Esophagus muscularis mucosa (tissue), 4 donors: ENCODE results near the gene C1orf21. TPM values are rescaled to one million over a fixed set of nuclear protein-coding genes. Genes with fewer than 3 reads are reported as not detected.
A peak's percentile ranks its signal among the peaks of the same experiment; 100 is the strongest.

ENCODE experiments used
- DNase-seq: peaks from one replicate; pipeline ENCODE4 v3.0.0-alpha.2; 2017; ENCODE audit errors: extremely low spot score
- H3K27ac ChIP-seq, 4 donors: fragments of 200-600 bp; sonication (generic); replicated peaks in 1 of 4; 1 replicate in 3 of 4; 2 replicates in 1 of 4; pipeline ENCODE4 v1.5.1; 2016 to 2019; ENCODE audit warnings: mild to moderate bottlenecking in 1 of 4
- H3K27me3 ChIP-seq, 4 donors: fragments of 200-600 bp; sonication (generic); one replicate each; pipeline versions ENCODE4 v1.5.1 to v1.6.0; 2016 to 2019
- H3K36me3 ChIP-seq, 4 donors: fragments of 200-600 bp; sonication (generic); one replicate each; pipeline ENCODE4 v1.5.1; 2016 to 2019
- H3K4me1 ChIP-seq, 4 donors: fragments of 200-600 bp; sonication (generic); one replicate each; pipeline ENCODE4 v1.5.1; 2016 to 2019
- H3K4me3 ChIP-seq, 4 donors: fragments of 200-600 bp; sonication (generic); 1 replicate in 2 of 4; 2 replicates in 2 of 4; pipeline ENCODE4 v1.5.1; 2016 to 2019; ENCODE audit warnings: mild to moderate bottlenecking in 4 of 4, moderate library complexity in 1 of 4
- H3K9me3 ChIP-seq, 4 donors: fragments of 200-600 bp; sonication (generic); 1 replicate in 3 of 4; 2 replicates in 1 of 4; pipeline ENCODE4 v1.5.1; 2016 to 2019
- EP300 ChIP-seq: sonication (generic); formaldehyde crosslinking; IDR thresholded peaks from one replicate; pipeline ENCODE4 v1.6.1; 2017; ENCODE audit warnings: antibody characterized with exemption
- POLR2A ChIP-seq: fragments of 450-650 bp; IDR thresholded peaks from one replicate; pipeline ENCODE4 v1.6.1; 2017; ENCODE audit warnings: antibody characterized with exemption, moderate library complexity, mild to moderate bottlenecking, low read depth
- POLR2AphosphoS5 ChIP-seq, 2 donors: sonication (generic); formaldehyde crosslinking; IDR thresholded peaks; one replicate each; pipeline ENCODE4 v1.6.1; 2017; ENCODE audit warnings: antibody characterized with exemption in 2 of 2
- WGBS: methylation state at CpG from one replicate; pipeline ENCODE4 v1.1.5; 2018; 5-methylcytosine and 5-hydroxymethylcytosine counted together
- intact Hi-C: fragments of 100-400 bp; cut with DNase I; formaldehyde crosslinking; loops from one replicate; pipeline ENCODE4 v1.15.1; 2023
- total RNA-seq, 4 donors: library from RNA; depleted of rRNA; stranded (reverse); fragments of >200 nt; gene quantifications; one replicate each; pipeline versions ENCODE4 v1.1.0 to v1.2.1, GENCODE V29; 2016
- TF ChIP-seq, protein P1 (sequence below), 3 experiments: fragments of 200-600 bp in 2 of 3; fragments of 450-650 bp in 1 of 3; sonication (generic) in 2 of 3; IDR thresholded peaks; one replicate each; pipeline ENCODE4 v1.5.1; 2017 to 2019; ENCODE audit warnings: antibody characterized with exemption in 3 of 3, mild to moderate bottlenecking in 2 of 3, moderate library complexity in 1 of 3

Gene C1orf21
- total RNA-seq, 4 donors from 2014 or later: 39.5 to 91.7 (median 58.8) TPM

DNA sequence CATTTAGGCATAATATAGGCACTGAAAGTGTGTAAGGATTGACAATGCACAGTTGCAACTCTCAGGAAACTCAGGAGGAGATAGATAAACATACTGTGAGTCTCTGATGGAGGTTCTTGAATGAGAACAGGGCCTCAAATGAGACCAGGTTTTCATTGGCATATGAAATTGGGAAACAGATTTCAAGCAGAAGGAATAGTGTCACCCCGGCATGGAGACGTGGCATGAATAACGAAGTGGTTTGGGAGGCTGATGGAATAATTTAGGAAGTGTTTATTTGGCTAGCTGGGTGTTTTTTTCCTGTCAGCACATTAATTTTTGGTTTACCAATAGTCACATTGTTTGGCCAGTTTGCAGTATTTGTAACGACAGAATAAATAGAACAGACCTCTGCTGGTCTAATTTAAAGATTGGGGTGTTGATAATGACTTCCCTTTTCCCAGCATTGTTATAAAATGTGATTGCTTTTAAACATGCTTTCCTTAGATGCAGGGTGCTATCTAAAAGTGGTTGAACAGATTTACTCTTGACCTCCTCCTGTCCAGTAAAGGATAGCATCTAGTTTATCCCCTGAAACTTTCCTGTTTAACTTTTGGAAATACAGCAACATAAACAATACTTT, 132.0 kb downstream of the C1orf21 start:
- intact Hi-C loops: no loop called here
- Histone ChIP-seq H3K9me3 (no peaks in the 10 kb centered on the region), H3K4me3 (no peak overlapping the region), H3K4me1 (peaks cover 12 to 41% (median 28%) of the 10 kb centered on the region in 4 donors), H3K27ac (peak overlapping the region in 2 of 4 donors; percentile 12 to 30), H3K36me3 (peaks cover 0 to 5% (median 0%) of the 10 kb centered on the region in 4 donors), H3K27me3 (no peaks in the 10 kb centered on the region)
- DNase-seq: no peak
- no peak for TF ChIP-seq EP300
- no peak for TF ChIP-seq POLR2AphosphoS5 (IDR thresholded peaks at IDR 0.05)
- 83% methylated on average over 4 of the region's 4 CpGs for WGBS

DNA sequence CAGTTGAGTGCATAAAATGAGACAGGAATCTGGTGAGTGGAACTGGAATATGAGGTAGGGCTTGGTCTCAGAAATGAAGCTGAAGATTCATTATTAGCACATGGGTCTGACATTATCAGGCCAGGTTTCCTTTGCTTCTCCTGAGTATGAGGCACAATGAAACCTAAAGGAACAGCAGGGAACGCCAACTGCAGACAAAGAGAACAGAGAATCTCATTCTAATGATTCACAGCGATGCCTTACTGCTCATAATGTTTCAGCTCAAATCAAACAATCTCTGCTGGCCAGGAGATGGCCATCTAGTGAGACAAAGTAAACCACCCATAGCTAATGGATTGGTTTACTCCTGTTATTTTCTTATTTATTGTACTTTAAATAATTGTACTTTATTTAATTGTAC, 133.5 kb downstream of the C1orf21 start:
- Histone ChIP-seq H3K9me3 (no peaks in the 10 kb centered on the region), H3K27ac (no peak overlapping the region), H3K36me3 (peaks cover 0 to 5% (median 0%) of the 10 kb centered on the region in 4 donors), H3K27me3 (no peaks in the 10 kb centered on the region), H3K4me3 (no peak overlapping the region), H3K4me1 (peaks cover 5 to 31% (median 18%) of the 10 kb centered on the region in 4 donors)
- intact Hi-C loops: no loop called here
- WGBS: 86% methylated on average over 2 of the region's 2 CpGs
- no peak for DNase-seq
- TF ChIP-seq POLR2A (no peak), POLR2AphosphoS5 (IDR thresholded peaks at IDR 0.05) (no peak), EP300 (no peak)
- TF ChIP-seq, protein P1, sequence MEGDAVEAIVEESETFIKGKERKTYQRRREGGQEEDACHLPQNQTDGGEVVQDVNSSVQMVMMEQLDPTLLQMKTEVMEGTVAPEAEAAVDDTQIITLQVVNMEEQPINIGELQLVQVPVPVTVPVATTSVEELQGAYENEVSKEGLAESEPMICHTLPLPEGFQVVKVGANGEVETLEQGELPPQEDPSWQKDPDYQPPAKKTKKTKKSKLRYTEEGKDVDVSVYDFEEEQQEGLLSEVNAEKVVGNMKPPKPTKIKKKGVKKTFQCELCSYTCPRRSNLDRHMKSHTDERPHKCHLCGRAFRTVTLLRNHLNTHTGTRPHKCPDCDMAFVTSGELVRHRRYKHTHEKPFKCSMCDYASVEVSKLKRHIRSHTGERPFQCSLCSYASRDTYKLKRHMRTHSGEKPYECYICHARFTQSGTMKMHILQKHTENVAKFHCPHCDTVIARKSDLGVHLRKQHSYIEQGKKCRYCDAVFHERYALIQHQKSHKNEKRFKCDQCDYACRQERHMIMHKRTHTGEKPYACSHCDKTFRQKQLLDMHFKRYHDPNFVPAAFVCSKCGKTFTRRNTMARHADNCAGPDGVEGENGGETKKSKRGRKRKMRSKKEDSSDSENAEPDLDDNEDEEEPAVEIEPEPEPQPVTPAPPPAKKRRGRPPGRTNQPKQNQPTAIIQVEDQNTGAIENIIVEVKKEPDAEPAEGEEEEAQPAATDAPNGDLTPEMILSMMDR (IDR thresholded peaks at IDR 0.05): no peak

DNA sequence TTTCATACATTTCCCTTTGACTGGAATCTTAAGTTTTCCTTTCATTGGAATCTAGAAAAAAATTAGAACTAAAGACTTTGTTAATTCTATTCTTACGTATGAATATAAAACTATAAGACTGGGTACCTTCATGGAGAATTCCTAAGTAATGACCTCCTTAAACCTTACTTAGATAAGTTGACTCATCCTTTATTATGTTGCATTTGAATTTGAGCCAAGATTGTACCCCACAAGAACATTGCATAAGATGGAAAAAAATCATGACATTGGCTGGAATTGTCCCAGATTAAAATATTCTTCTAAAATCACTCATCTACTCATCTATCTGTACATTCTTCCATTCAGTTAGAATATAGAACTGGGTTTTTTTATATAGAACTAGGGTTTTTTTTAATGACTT, 137.4 kb downstream of the C1orf21 start:
- H3K36me3 ChIP-seq: no peaks in the 10 kb centered on the region
- no peak overlapping the region for H3K27ac ChIP-seq
- TF ChIP-seq EP300: no peak
- H3K4me3 ChIP-seq: no peak overlapping the region
- no peaks in the 10 kb centered on the region for H3K9me3 ChIP-seq
- peaks cover 0 to 16% (median 7%) of the 10 kb centered on the region in 4 donors for H3K4me1 ChIP-seq
- 93% methylated on average over 1 of the region's 1 CpG for WGBS
- H3K27me3 ChIP-seq: no peaks in the 10 kb centered on the region
- no peak for DNase-seq
- intact Hi-C loops: no loop called here

DNA sequence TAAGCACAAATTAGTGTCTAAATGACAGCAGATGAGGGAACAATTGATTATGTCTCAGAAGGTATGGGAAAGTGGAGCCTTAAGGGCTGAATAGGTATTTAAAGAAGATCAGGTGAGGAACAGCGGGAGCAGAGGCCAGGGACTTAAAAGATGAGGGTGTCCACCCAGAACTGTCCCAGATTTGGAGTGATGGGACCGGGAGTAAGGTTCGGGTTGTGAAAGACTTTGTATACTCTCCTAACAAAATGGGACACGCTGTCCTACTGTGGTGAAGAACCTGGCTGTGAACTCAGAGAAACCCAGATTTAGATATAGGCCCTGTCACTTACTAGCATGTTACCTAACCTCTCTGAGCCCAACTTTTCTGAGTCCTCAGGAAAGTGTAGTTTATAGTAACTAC, 140.6 kb downstream of the C1orf21 start:
- TF ChIP-seq, protein P1 (IDR thresholded peaks at IDR 0.05): no peak
- TF ChIP-seq POLR2A: no peak
- TF ChIP-seq EP300: no peak
- TF ChIP-seq POLR2AphosphoS5 (IDR thresholded peaks at IDR 0.05): no peak
- no peaks in the 10 kb centered on the region for H3K9me3 ChIP-seq
- no peaks in the 10 kb centered on the region for H3K27me3 ChIP-seq
- no peaks in the 10 kb centered on the region for H3K36me3 ChIP-seq
- no peak overlapping the region for H3K4me3 ChIP-seq
- WGBS: 90% methylated on average over 4 of the region's 4 CpGs
- H3K27ac ChIP-seq: no peak overlapping the region
- peaks cover 0 to 16% (median 10%) of the 10 kb centered on the region in 4 donors for H3K4me1 ChIP-seq
- no peak for DNase-seq
- intact Hi-C loops: no loop called here

DNA sequence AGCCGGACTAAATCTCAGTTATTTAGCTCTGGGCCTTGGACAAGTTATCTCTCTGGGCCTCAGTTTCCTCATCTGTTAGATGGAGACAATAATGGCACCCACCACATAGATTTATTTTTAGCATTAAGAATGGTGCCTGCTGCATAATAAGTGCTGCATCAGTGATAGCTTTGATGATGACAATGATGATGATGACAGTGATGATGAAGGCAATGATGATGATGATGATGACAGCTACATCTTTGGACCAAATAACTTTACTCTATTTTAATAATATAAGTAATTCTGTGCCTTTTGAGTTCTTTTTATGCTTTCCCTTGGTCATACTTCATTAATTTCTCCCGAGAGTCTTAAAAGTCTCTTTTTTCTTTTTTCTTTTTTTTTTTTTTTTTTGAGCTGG, 143.4 kb downstream of the C1orf21 start:
- H3K4me3 ChIP-seq: no peak overlapping the region
- intact Hi-C loops: no loop called here
- H3K4me1 ChIP-seq: peaks cover 5 to 41% (median 31%) of the 10 kb centered on the region in 4 donors
- H3K27ac ChIP-seq: no peak overlapping the region
- no peak for DNase-seq
- TF ChIP-seq EP300: no peak
- TF ChIP-seq POLR2A: no peak
- TF ChIP-seq, protein P1 (IDR thresholded peaks at IDR 0.05): no peak
- no peaks in the 10 kb centered on the region for H3K36me3 ChIP-seq
- WGBS: 92% methylated on average over 2 of the region's 2 CpGs
- no peaks in the 10 kb centered on the region for H3K9me3 ChIP-seq
- H3K27me3 ChIP-seq: no peaks in the 10 kb centered on the region

DNA sequence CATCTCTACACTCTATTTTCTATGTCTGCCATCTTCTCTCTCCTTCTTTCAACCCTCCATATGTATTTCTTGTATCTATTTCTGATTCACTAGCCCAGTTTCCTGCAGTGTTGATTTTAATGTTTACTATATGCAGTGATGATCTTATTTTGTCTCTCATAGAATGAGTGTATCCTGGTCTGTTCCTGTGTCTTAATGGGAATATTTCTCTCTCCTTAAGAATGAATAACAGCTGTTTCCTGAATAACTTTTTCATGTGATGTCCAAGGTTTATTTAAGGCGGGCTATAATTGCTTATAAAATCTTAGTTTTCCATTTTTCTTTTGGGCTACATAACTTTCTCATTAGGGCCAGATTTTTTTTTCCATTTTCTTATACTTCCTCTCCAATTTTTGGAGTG, 144.5 kb downstream of the C1orf21 start:
- peak overlapping the region in 1 of 4 donors; percentile 42 for H3K27ac ChIP-seq
- 76% methylated on average over 1 of the region's 1 CpG for WGBS
- intact Hi-C loops: no loop called here

More for the DNA sequence above, 144.5 kb downstream of the C1orf21 start:
- H3K27me3 ChIP-seq: no peaks in the 10 kb centered on the region
- DNase-seq: no peak
- H3K36me3 ChIP-seq: no peaks in the 10 kb centered on the region
- TF ChIP-seq POLR2AphosphoS5 (IDR thresholded peaks at IDR 0.05) (no peak), EP300 (no peak), POLR2A (no peak)
- TF ChIP-seq, protein P1 (IDR thresholded peaks at IDR 0.05): no peak
- peaks cover 5 to 52% (median 39%) of the 10 kb centered on the region in 4 donors for H3K4me1 ChIP-seq
- peaks cover 0 to 4% (median 0%) of the 10 kb centered on the region in 4 donors for H3K9me3 ChIP-seq
- H3K4me3 ChIP-seq: no peak overlapping the region
